Gastrocnemius medialis (tissue), 4 donors: Measurements from ENCODE around the gene ALOX15.

Source experiments
- POLR2A ChIP-seq, 2 donors: fragments of 450-650 bp; IDR thresholded peaks; one replicate each; pipeline ENCODE4 v1.6.1; 2017; ENCODE audit warnings: antibody characterized with exemption in 2 of 2, mild to moderate bottlenecking in 2 of 2, moderate library complexity in 2 of 2
- TF ChIP-seq, protein P1 (sequence below), 5 experiments: fragments of 450-650 bp in 3 of 5; fragments of 200-600 bp in 2 of 5; sonication (generic) in 2 of 5; IDR thresholded peaks in 4 of 5; conservative IDR thresholded peaks in 1 of 5; 1 replicate in 4 of 5; 2 replicates in 1 of 5; pipeline ENCODE4 v1.5.1; 2016 to 2019; ENCODE audit warnings: antibody characterized with exemption in 5 of 5, mild to moderate bottlenecking in 3 of 5, moderate library complexity in 3 of 5

GRCh38 chr17:4672751-4673150 is 31.3 kb upstream of the ALOX15 start:
- no peak for TF ChIP-seq POLR2A (IDR thresholded peaks at IDR 0.05)
- TF ChIP-seq, protein P1, sequence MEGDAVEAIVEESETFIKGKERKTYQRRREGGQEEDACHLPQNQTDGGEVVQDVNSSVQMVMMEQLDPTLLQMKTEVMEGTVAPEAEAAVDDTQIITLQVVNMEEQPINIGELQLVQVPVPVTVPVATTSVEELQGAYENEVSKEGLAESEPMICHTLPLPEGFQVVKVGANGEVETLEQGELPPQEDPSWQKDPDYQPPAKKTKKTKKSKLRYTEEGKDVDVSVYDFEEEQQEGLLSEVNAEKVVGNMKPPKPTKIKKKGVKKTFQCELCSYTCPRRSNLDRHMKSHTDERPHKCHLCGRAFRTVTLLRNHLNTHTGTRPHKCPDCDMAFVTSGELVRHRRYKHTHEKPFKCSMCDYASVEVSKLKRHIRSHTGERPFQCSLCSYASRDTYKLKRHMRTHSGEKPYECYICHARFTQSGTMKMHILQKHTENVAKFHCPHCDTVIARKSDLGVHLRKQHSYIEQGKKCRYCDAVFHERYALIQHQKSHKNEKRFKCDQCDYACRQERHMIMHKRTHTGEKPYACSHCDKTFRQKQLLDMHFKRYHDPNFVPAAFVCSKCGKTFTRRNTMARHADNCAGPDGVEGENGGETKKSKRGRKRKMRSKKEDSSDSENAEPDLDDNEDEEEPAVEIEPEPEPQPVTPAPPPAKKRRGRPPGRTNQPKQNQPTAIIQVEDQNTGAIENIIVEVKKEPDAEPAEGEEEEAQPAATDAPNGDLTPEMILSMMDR (IDR thresholded peaks at IDR 0.05 in 4 of 5, conservative IDR thresholded peaks at IDR 0.05 in 1 of 5): no peak
